ENCODE measurements around the gene TAX1BP1. TPM values are rescaled to one million over a fixed set of nuclear protein-coding genes. Genes with fewer than 3 reads are reported as not detected.

Gene TAX1BP1
- total RNA-seq, 6 experiments from 2014 or later = 39.2 to 63.8 (median 47.4) TPM

GRCh38 chr7:27870595-27870994, 130.6 kb downstream of the TAX1BP1 start:
- Histone ChIP-seq H3K4me1 (peaks cover 0 to 22% (median 4%) of the 10 kb centered on the region in 4 donors), H3K36me3 (no peaks in the 10 kb centered on the region), H3K27me3 (no peaks in the 10 kb centered on the region), H3K9me3 (no peaks in the 10 kb centered on the region), H3K4me3 (no peak overlapping the region), H3K27ac (no peak overlapping the region)
- no peak for ATAC-seq
- TF ChIP-seq CTCF (IDR thresholded peaks at IDR 0.05) (no peak), POLR2A (IDR thresholded peaks at IDR 0.05) (no peak)
- DNase-seq = no peak
- WGBS (ENCODE audit: insufficient coverage, low coverage, low lambda C conversion rate, missing lambda C conversion rate) = 86% methylated on average over 1 of the region's 5 CpGs
- intact Hi-C loops (cut with DNase I) = no loop called here

GRCh38 chr7:27871086-27871485, 131.1 kb downstream of the TAX1BP1 start:
- H3K36me3 ChIP-seq = no peaks in the 10 kb centered on the region
- no peak overlapping the region for H3K4me3 ChIP-seq
- no peaks in the 10 kb centered on the region for H3K27me3 ChIP-seq
- intact Hi-C loops (cut with DNase I) = no loop called here
- H3K9me3 ChIP-seq = no peaks in the 10 kb centered on the region
- peaks cover 0 to 22% (median 4%) of the 10 kb centered on the region in 4 donors for H3K4me1 ChIP-seq
- no peak for ATAC-seq
- TF ChIP-seq CTCF (IDR thresholded peaks at IDR 0.05) = no peak
- TF ChIP-seq POLR2A (IDR thresholded peaks at IDR 0.05) = no peak
- DNase-seq = no peak
- no peak overlapping the region for H3K27ac ChIP-seq
- 79% methylated on average over 3 of the region's 3 CpGs for WGBS (ENCODE audit: insufficient coverage, low coverage, low lambda C conversion rate, missing lambda C conversion rate)

GRCh38 chr7:27871866-27872265, 131.9 kb downstream of the TAX1BP1 start:
- Histone ChIP-seq H3K4me1 (peaks cover 0 to 22% (median 4%) of the 10 kb centered on the region in 4 donors), H3K27ac (no peak overlapping the region)
- ATAC-seq = no peak

GRCh38 chr7:27872356-27873275, 132.7 kb downstream of the TAX1BP1 start:
- TF ChIP-seq POLR2A (IDR thresholded peaks at IDR 0.05) (no peak), CTCF (IDR thresholded peaks at IDR 0.05) (no peak)
- 63% methylated on average over 17 of the region's 17 CpGs for WGBS (ENCODE audit: insufficient coverage, low coverage, low lambda C conversion rate, missing lambda C conversion rate)
- no peak for ATAC-seq
- DNase-seq = no peak
- H3K27ac ChIP-seq = no peak overlapping the region
- H3K4me1 ChIP-seq = peaks cover 0 to 22% (median 4%) of the 10 kb centered on the region in 4 donors
- no peaks in the 10 kb centered on the region for H3K27me3 ChIP-seq
- intact Hi-C loops (cut with DNase I) = no loop called here
- H3K4me3 ChIP-seq = no peak overlapping the region
- H3K9me3 ChIP-seq = no peaks in the 10 kb centered on the region
- H3K36me3 ChIP-seq = no peaks in the 10 kb centered on the region

More at GRCh38 chr7:27871866-27872265, 131.9 kb downstream of the TAX1BP1 start:
- H3K4me3 ChIP-seq = no peak overlapping the region
- no peaks in the 10 kb centered on the region for H3K9me3 ChIP-seq
- intact Hi-C loops (cut with DNase I) = no loop called here
- no peaks in the 10 kb centered on the region for H3K27me3 ChIP-seq
- no peaks in the 10 kb centered on the region for H3K36me3 ChIP-seq
- no peak for DNase-seq
- WGBS (ENCODE audit: insufficient coverage, low coverage, low lambda C conversion rate, missing lambda C conversion rate) = 79% methylated on average over 3 of the region's 6 CpGs
- TF ChIP-seq CTCF (IDR thresholded peaks at IDR 0.05) (no peak), POLR2A (IDR thresholded peaks at IDR 0.05) (no peak)
